Panc1 (cell line): ENCODE results near the gene DPP4.

Source experiments
- CTCF ChIP-seq: fragments of 450-650 bp; IDR thresholded peaks from 2 replicates; pipeline ENCODE4 v1.5.1; 2017; ENCODE audit warnings: mild to moderate bottlenecking
- POLR2AphosphoS5 ChIP-seq: IDR thresholded peaks from 2 replicates; pipeline ENCODE4 v1.6.1; 2012; ENCODE audit warnings: mild to moderate bottlenecking, low read depth, low read length, moderate library complexity
- REST ChIP-seq, 2 experiments: IDR thresholded peaks; 2 replicates each; pipeline ENCODE4 v1.6.1; 2011 to 2012; ENCODE audit warnings: low read depth in 2 of 2, control low read depth in 1 of 2, low read length in 1 of 2, mild to moderate bottlenecking in 1 of 2, moderate library complexity in 1 of 2; ENCODE audit not compliant: insufficient read depth in 1 of 2
- SIN3A ChIP-seq: IDR thresholded peaks from 2 replicates; pipeline ENCODE4 v1.6.1; 2012; ENCODE audit warnings: low read depth, mild to moderate bottlenecking, low read length, moderate library complexity, borderline replicate concordance; ENCODE audit not compliant: insufficient read depth
- TCF7L2 ChIP-seq: IDR thresholded peaks from 2 replicates; pipeline ENCODE4 v1.6.1; 2011; ENCODE audit warnings: mild to moderate bottlenecking, low read depth, low read length, inconsistent platforms

GRCh38 chr2:161947406-161947805, 126.6 kb downstream of the DPP4 start:
- TF ChIP-seq CTCF (no peak), POLR2AphosphoS5 (no peak), REST (IDR thresholded peaks at IDR 0.05; ENCODE audit: insufficient read depth in 1 of 2, low read depth in 2 of 2, low read length in 1 of 2) (no peak), SIN3A (no peak), TCF7L2 (no peak)
